Prostate gland (tissue), 2 donors: ENCODE measurements around the gene DPEP3. TPM values are rescaled to one million over a fixed set of nuclear protein-coding genes. Genes with fewer than 3 reads are reported as not detected.
"Not testable (repeated sequence)": the region's sequence is repeated elsewhere in the genome, so short reads cannot be mapped to it uniquely, and the experiment has no call there.

Experiments
- DNase-seq: peaks from one replicate; pipeline ENCODE4 v3.0.0-alpha.2; 2019; ENCODE audit warnings: low spot score
- H3K27ac ChIP-seq, 2 donors: fragments of 200-600 bp; sonication (generic); 2 replicates each; pipeline ENCODE4 v1.5.1; 2017 to 2019
- H3K27me3 ChIP-seq: fragments of 200-600 bp; sonication (generic); replicated peaks from 2 replicates; pipeline ENCODE4 v1.5.1; 2019; ENCODE audit not compliant: insufficient read depth
- H3K36me3 ChIP-seq, 2 donors: fragments of 200-600 bp; sonication (generic); 1 replicate in 1 of 2; 2 replicates in 1 of 2; pipeline versions ENCODE4 v1.5.1 to v1.8.1; 2017 to 2019
- H3K4me1 ChIP-seq: fragments of 200-600 bp; sonication (generic); replicated peaks from 2 replicates; pipeline ENCODE4 v1.5.1; 2019
- H3K4me3 ChIP-seq, 2 donors: fragments of 200-600 bp; sonication (generic); 2 replicates each; pipeline ENCODE4 v1.5.1; 2017 to 2019
- H3K9me3 ChIP-seq: fragments of 200-600 bp; sonication (generic); 2 replicates; pipeline ENCODE4 v1.5.1; 2017
- CTCF ChIP-seq, 4 experiments: fragments of 200-600 bp in 2 of 4; fragments of 450-650 bp in 2 of 4; sonication (generic) in 2 of 4; IDR thresholded peaks; 1 replicate in 3 of 4; 2 replicates in 1 of 4; pipeline ENCODE4 v1.5.1; 2016 to 2019; ENCODE audit warnings: antibody characterized with exemption in 4 of 4, mild to moderate bottlenecking in 2 of 4, moderate library complexity in 2 of 4
- POLR2A ChIP-seq: fragments of 450-650 bp; IDR thresholded peaks from one replicate; pipeline ENCODE4 v1.6.1; 2016; ENCODE audit warnings: antibody characterized with exemption, mild to moderate bottlenecking
- POLR2AphosphoS5 ChIP-seq: sonication (generic); formaldehyde crosslinking; IDR thresholded peaks from one replicate; pipeline ENCODE4 v1.6.1; 2017; ENCODE audit warnings: antibody characterized with exemption
- WGBS: methylation state at CpG from one replicate; pipeline ENCODE4 v1.1.5; 2018; 5-methylcytosine and 5-hydroxymethylcytosine counted together
- intact Hi-C: fragments of 100-400 bp; cut with DNase I; formaldehyde crosslinking; loops from one replicate; pipeline ENCODE4 v1.14.2; 2022
- total RNA-seq, 2 donors: library from RNA; depleted of rRNA; stranded (reverse); fragments of >200 nt; gene quantifications; one replicate each; pipeline ENCODE4 v1.1.0, GENCODE V29; 2016

DPEP3 gene
- total RNA-seq, 2 donors from 2014 or later: 49.9 TPM; not detected in 1

- H3K27ac ChIP-seq: no peak overlapping the region
- DNase-seq: no peak
- TF ChIP-seq CTCF (IDR thresholded peaks at IDR 0.05) (no peak), POLR2A (no peak), POLR2AphosphoS5 (no peak)
- 70% methylated on average over 2 of the region's 2 CpGs for WGBS
- no peak overlapping the region for H3K4me3 ChIP-seq
- no peaks in the 10 kb centered on the region for H3K4me1 ChIP-seq
- no peaks in the 10 kb centered on the region for H3K36me3 ChIP-seq
- intact Hi-C loops: no loop called here
- H3K9me3 ChIP-seq: no peaks in the 10 kb centered on the region
- no peaks in the 10 kb centered on the region for H3K27me3 ChIP-seq
These were observed 19.7 kb upstream of the DPEP3 start for GRCh38 chr16:67999985-68000384.

GRCh38 chr16:67998779-67999688 is 18.7 kb upstream of the DPEP3 start, which contains the start of gene DPEP2:
DPEP2 (minus strand) TSS chr16:67999484; CDS start chr16:67993212, 6,272 bp downstream.
- H3K4me3 ChIP-seq, H3K9me3 ChIP-seq, DNase-seq, H3K27me3 ChIP-seq, H3K36me3 ChIP-seq, intact Hi-C loops, H3K27ac ChIP-seq, H3K4me1 ChIP-seq: not testable (repeated sequence)
- WGBS: 61% methylated on average over 18 of the region's 18 CpGs

GRCh38 chr16:67998231-67998778 is 18.0 kb upstream of the DPEP3 start:
- H3K4me3 ChIP-seq, H3K27me3 ChIP-seq, H3K4me1 ChIP-seq, H3K27ac ChIP-seq, DNase-seq, H3K9me3 ChIP-seq, H3K36me3 ChIP-seq, intact Hi-C loops: not testable (repeated sequence)
- 94% methylated on average over 31 of the region's 36 CpGs for WGBS

- no peak for DNase-seq
- no peaks in the 10 kb centered on the region for H3K36me3 ChIP-seq
- no peak for TF ChIP-seq CTCF (IDR thresholded peaks at IDR 0.05)
- no peak for TF ChIP-seq POLR2AphosphoS5
- no peak for TF ChIP-seq POLR2A
- no peak overlapping the region for H3K4me3 ChIP-seq
- H3K4me1 ChIP-seq: peaks cover 6% of the 10 kb centered on the region
- no peak overlapping the region for H3K27ac ChIP-seq
- H3K9me3 ChIP-seq: no peaks in the 10 kb centered on the region
- H3K27me3 ChIP-seq: no peaks in the 10 kb centered on the region
- 91% methylated on average over 5 of the region's 5 CpGs for WGBS
- intact Hi-C loops: no loop called here
These were observed 16.4 kb upstream of the DPEP3 start for GRCh38 chr16:67996666-67997065.

GRCh38 chr16:67995423-67995822 is 15.1 kb upstream of the DPEP3 start:
- H3K9me3 ChIP-seq: no peaks in the 10 kb centered on the region
- 83% methylated on average over 5 of the region's 5 CpGs for WGBS
- intact Hi-C loops: no loop called here
- TF ChIP-seq POLR2A (no peak), CTCF (IDR thresholded peaks at IDR 0.05) (no peak)
- H3K27ac ChIP-seq: no peak overlapping the region
- no peak for DNase-seq
- no peak overlapping the region for H3K4me3 ChIP-seq
- H3K4me1 ChIP-seq: peaks cover 6% of the 10 kb centered on the region
- no peaks in the 10 kb centered on the region for H3K36me3 ChIP-seq
- no peaks in the 10 kb centered on the region for H3K27me3 ChIP-seq

- DNase-seq, H3K4me1 ChIP-seq, H3K4me3 ChIP-seq, H3K27me3 ChIP-seq, H3K36me3 ChIP-seq, H3K9me3 ChIP-seq: not testable (repeated sequence)
- peak overlapping the region in 1 of 2 donors; percentile 9 for H3K27ac ChIP-seq
- 94% methylated on average over 2 of the region's 6 CpGs for WGBS
- intact Hi-C loops: loop anchor here (5.0 kb wide), 1 partner anchor 233 kb away; no protein-coding TSS in a partner anchor
These were observed 13.7 kb upstream of the DPEP3 start for GRCh38 chr16:67994040-67994408.
